Measurements from ENCODE around the gene RPP25L.

The RPP25L gene

GRCh38 chr9:34612788-34613390, 992 bp upstream of the RPP25L start:
- peak; percentile 85 for TF ChIP-seq CTCF (IDR thresholded peaks at IDR 0.05)

GRCh38 chr9:34611251-34611810, 566 bp downstream of the RPP25L start:
- TF ChIP-seq CTCF (IDR thresholded peaks at IDR 0.05): peak; percentile 14; the same call in 1 of the 2 replicates

GRCh38 chr9:34610434-34611206, 1.3 kb downstream of the RPP25L start:
- TF ChIP-seq CTCF (IDR thresholded peaks at IDR 0.05): no peak

GRCh38 chr9:34607331-34607730, 4.6 kb downstream of the RPP25L start:
- TF ChIP-seq CTCF (IDR thresholded peaks at IDR 0.05): no peak

GRCh38 chr9:34606905-34607304, 5.0 kb downstream of the RPP25L start:
- TF ChIP-seq CTCF (IDR thresholded peaks at IDR 0.05): no peak

GRCh38 chr9:34606190-34606589, 5.7 kb downstream of the RPP25L start:
- TF ChIP-seq CTCF (IDR thresholded peaks at IDR 0.05): no peak

- TF ChIP-seq CTCF (IDR thresholded peaks at IDR 0.05): peak; percentile 94
Observed at GRCh38 chr9:34603610-34604231, 8.2 kb downstream of the RPP25L start.
